NOMO-1 treated with dmso at 0.1 percent for 144 hours (cell line): ENCODE data around the gene RNF182.
"Not testable (repeated sequence)": the region's sequence is repeated elsewhere in the genome, so short reads cannot be mapped to it uniquely, and the experiment has no call there.

Experiments used
- DNase-seq: peaks from one replicate; lab custom pipeline; 2025; ENCODE audit not compliant: unreplicated experiment; lab: John Stamatoyannopoulos, UW

The RNF182 gene

GRCh38 chr6:13953061-13953705 is 28.4 kb downstream of the RNF182 start:
- no peak for DNase-seq

GRCh38 chr6:13965582-13966127 is 40.9 kb downstream of the RNF182 start:
- DNase-seq = no peak

GRCh38 chr6:13971303-13971702 is 46.6 kb downstream of the RNF182 start:
- no peak for DNase-seq

GRCh38 chr6:13972602-13973001 is 47.9 kb downstream of the RNF182 start:
- not testable (repeated sequence) for DNase-seq

- DNase-seq = not testable (repeated sequence)
Measured at GRCh38 chr6:13973422-13973821, 48.7 kb downstream of the RNF182 start.

- no peak for DNase-seq
Measured at GRCh38 chr6:13978102-13978640, 53.4 kb downstream of the RNF182 start.

- no peak for DNase-seq
Measured at GRCh38 chr6:13978787-13979186, 54.0 kb downstream of the RNF182 start.

GRCh38 chr6:13979284-13980171 is 54.8 kb downstream of the RNF182 start:
- DNase-seq = no peak

- no peak for DNase-seq
Measured at GRCh38 chr6:13980534-13980933, 55.8 kb downstream of the RNF182 start.

- peak; percentile 19 for DNase-seq
Measured at GRCh38 chr6:13985663-13986325, 61.0 kb downstream of the RNF182 start.

GRCh38 chr6:13986700-13987399 is 62.1 kb downstream of the RNF182 start:
- no peak for DNase-seq

GRCh38 chr6:13987400-13987865 is 62.7 kb downstream of the RNF182 start:
- no peak for DNase-seq

GRCh38 chr6:13988049-13988738 is 63.4 kb downstream of the RNF182 start:
- no peak for DNase-seq

- DNase-seq = no peak
Measured at GRCh38 chr6:13988908-13989307, 64.2 kb downstream of the RNF182 start.

GRCh38 chr6:13989496-13990144 is 64.9 kb downstream of the RNF182 start:
- no peak for DNase-seq

GRCh38 chr6:13990796-13991195 is 66.0 kb downstream of the RNF182 start:
- DNase-seq = no peak

- no peak for DNase-seq
Measured at GRCh38 chr6:13991393-13991792, 66.6 kb downstream of the RNF182 start.

- no peak for DNase-seq
Measured at GRCh38 chr6:13992417-13993055, 67.8 kb downstream of the RNF182 start.

GRCh38 chr6:13993416-13993815 is 68.7 kb downstream of the RNF182 start:
- DNase-seq = no peak
